Osteocyte (in vitro differentiated cells): ENCODE data around the gene PLCB4. TPM values are rescaled to one million over a fixed set of nuclear protein-coding genes. Genes with fewer than 3 reads are reported as not detected.

Experiments used
- DNase-seq: peaks from one replicate; pipeline ENCODE4 v3.0.0; 2021; ENCODE audit warnings: mixed read lengths; ENCODE audit not compliant: unreplicated experiment; ENCODE audit errors: extremely low spot score
- H3K27ac Mint-ChIP-seq: one replicate; pipeline ENCODE4 v1.8.0; 2021; ENCODE audit warnings: mild to moderate bottlenecking, mixed read lengths; ENCODE audit not compliant: unreplicated experiment
- H3K27me3 Mint-ChIP-seq: one replicate; pipeline ENCODE4 v1.8.0; 2021; ENCODE audit warnings: mixed read lengths; ENCODE audit not compliant: unreplicated experiment
- H3K36me3 Mint-ChIP-seq: one replicate; pipeline ENCODE4 v1.8.0; 2021; ENCODE audit warnings: mixed read lengths; ENCODE audit not compliant: unreplicated experiment
- H3K4me1 Mint-ChIP-seq: one replicate; pipeline ENCODE4 v1.8.0; 2021; ENCODE audit warnings: mixed read lengths; ENCODE audit not compliant: unreplicated experiment
- H3K4me3 Mint-ChIP-seq: one replicate; pipeline ENCODE4 v1.8.0; 2021; ENCODE audit warnings: mild to moderate bottlenecking, moderate library complexity, mixed read lengths; ENCODE audit not compliant: unreplicated experiment
- H3K9me3 Mint-ChIP-seq: one replicate; pipeline ENCODE4 v1.8.0; 2021; ENCODE audit warnings: mixed read lengths; ENCODE audit not compliant: unreplicated experiment
- total RNA-seq: library from RNA; stranded (reverse); gene quantifications from 2 replicates; pipeline ENCODE4 v1.2.1, GENCODE V29; 2021
- TF ChIP-seq, protein P1 (sequence below): fragments of 200-600 bp; sonication (generic); IDR thresholded peaks from 2 replicates; pipeline ENCODE4 v1.5.0; 2021; ENCODE audit warnings: antibody characterized with exemption, mild to moderate bottlenecking, moderate library complexity

PLCB4 gene
- total RNA-seq, 1 donor from 2014 or later: 5.3 TPM

- Mint-ChIP-seq H3K36me3 (no peaks in the 10 kb centered on the region), H3K9me3 (no peaks in the 10 kb centered on the region), H3K27me3 (no peaks in the 10 kb centered on the region), H3K4me3 (no peak overlapping the region), H3K4me1 (peaks cover 21% of the 10 kb centered on the region), H3K27ac (no peak overlapping the region)
- DNase-seq: no peak
- TF ChIP-seq, protein P1, sequence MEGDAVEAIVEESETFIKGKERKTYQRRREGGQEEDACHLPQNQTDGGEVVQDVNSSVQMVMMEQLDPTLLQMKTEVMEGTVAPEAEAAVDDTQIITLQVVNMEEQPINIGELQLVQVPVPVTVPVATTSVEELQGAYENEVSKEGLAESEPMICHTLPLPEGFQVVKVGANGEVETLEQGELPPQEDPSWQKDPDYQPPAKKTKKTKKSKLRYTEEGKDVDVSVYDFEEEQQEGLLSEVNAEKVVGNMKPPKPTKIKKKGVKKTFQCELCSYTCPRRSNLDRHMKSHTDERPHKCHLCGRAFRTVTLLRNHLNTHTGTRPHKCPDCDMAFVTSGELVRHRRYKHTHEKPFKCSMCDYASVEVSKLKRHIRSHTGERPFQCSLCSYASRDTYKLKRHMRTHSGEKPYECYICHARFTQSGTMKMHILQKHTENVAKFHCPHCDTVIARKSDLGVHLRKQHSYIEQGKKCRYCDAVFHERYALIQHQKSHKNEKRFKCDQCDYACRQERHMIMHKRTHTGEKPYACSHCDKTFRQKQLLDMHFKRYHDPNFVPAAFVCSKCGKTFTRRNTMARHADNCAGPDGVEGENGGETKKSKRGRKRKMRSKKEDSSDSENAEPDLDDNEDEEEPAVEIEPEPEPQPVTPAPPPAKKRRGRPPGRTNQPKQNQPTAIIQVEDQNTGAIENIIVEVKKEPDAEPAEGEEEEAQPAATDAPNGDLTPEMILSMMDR: no peak
Measured at GRCh38 chr20:9024606-9025005, 44.3 kb upstream of the PLCB4 start.

GRCh38 chr20:9025011-9025410 is 43.9 kb upstream of the PLCB4 start:
- H3K9me3 Mint-ChIP-seq: no peaks in the 10 kb centered on the region

DNA sequence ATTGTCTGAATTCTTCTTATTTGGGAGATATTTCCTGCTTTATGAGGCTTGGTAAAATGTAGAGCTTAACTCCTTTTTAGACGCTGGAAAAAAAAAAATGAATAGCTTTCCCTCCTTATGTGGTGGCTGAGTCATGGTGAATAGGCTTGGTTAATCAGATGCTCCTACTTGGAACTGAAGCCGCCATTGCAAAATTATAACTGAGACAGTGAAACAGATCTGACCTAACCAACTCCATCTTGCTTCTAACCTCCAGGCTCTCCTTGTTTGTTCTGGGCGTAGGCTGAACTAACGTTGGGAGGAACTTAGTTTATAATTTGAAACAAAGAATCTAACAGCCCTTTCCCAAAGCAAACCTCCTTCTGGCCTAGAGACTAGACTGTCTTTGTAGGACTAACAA is 43.2 kb upstream of the PLCB4 start:
- no peak overlapping the region for H3K4me3 Mint-ChIP-seq
- peaks cover 21% of the 10 kb centered on the region for H3K4me1 Mint-ChIP-seq
- H3K27ac Mint-ChIP-seq: no peak overlapping the region
- no peaks in the 10 kb centered on the region for H3K9me3 Mint-ChIP-seq
- no peaks in the 10 kb centered on the region for H3K27me3 Mint-ChIP-seq
- TF ChIP-seq, protein P1: no peak
- DNase-seq: no peak
- no peaks in the 10 kb centered on the region for H3K36me3 Mint-ChIP-seq

More at GRCh38 chr20:9025011-9025410, 43.9 kb upstream of the PLCB4 start:
- Mint-ChIP-seq H3K4me1 (peaks cover 21% of the 10 kb centered on the region), H3K4me3 (no peak overlapping the region), H3K27ac (no peak overlapping the region), H3K36me3 (no peaks in the 10 kb centered on the region), H3K27me3 (no peaks in the 10 kb centered on the region)
- no peak for DNase-seq
- TF ChIP-seq, protein P1: no peak

DNA sequence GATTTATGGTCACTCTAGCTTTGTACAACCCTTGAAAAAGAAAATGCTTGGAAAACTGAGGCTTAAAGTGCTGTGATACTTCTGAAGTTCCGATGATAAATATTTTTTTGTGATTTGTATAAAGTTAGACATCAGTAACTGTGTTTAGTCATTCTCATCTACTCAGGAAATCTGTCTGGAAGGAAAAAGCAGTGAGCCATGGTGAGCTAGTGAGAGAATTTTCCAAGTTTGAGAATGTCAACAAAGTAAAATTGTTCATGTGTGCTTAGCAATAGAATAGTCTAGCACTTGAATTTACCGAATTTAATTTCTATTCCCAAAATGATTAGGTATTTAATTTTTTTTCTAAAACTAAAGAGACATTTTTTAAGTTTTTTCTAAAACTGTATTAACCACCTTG is 41.3 kb upstream of the PLCB4 start:
- Mint-ChIP-seq H3K27me3 (no peaks in the 10 kb centered on the region), H3K36me3 (no peaks in the 10 kb centered on the region), H3K4me1 (peaks cover 11% of the 10 kb centered on the region), H3K4me3 (no peak overlapping the region), H3K27ac (no peak overlapping the region), H3K9me3 (no peaks in the 10 kb centered on the region)
- TF ChIP-seq, protein P1: no peak
- no peak for DNase-seq

GRCh38 chr20:9028419-9028818 is 40.5 kb upstream of the PLCB4 start:
- TF ChIP-seq, protein P1: no peak
- no peak overlapping the region for H3K27ac Mint-ChIP-seq
- no peaks in the 10 kb centered on the region for H3K27me3 Mint-ChIP-seq
- peaks cover 11% of the 10 kb centered on the region for H3K4me1 Mint-ChIP-seq
- H3K4me3 Mint-ChIP-seq: no peak overlapping the region
- no peak for DNase-seq
- no peaks in the 10 kb centered on the region for H3K9me3 Mint-ChIP-seq
- no peaks in the 10 kb centered on the region for H3K36me3 Mint-ChIP-seq
